ENCODE results near the gene RBBP5. TPM values are rescaled to one million over a fixed set of nuclear protein-coding genes. Genes with fewer than 3 reads are reported as not detected.

The RBBP5 gene
- total and polyA plus RNA-seq, 4 donors, result 3.8 to 15.4 (median 7.1) TPM

GRCh38 chr1:205075642-205076155, 46.1 kb downstream of the RBBP5 start:
- no peaks in the 10 kb centered on the region for H3K27me3 ChIP-seq (ENCODE audit: control insufficient read depth in 1 of 2, insufficient read depth in 2 of 2, low read length in 1 of 2)
- 47 to 60% methylated on average over 7 of the region's 7 CpGs for WGBS, 2 donors
- ATAC-seq (ENCODE audit: low FRiP score), result no peak

DNA sequence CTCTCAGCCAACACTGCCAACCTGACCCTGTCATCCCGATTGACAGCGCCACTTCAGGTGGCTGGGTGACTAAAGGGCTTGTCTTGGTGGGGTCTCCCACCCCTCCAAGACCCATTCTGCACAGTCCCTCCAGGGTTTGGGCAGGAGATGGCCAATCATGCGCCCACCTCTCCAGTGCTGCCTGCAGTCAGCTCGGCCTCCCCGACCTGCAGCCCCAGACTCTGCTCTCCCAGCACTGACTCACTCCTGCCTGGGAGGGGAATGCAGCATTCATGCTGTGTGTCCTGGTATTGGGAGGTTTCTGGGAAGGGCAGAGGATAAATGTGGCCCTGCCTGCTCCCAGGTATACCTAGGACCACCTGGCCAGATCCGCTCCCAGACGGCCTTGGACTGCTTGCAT, 47.3 kb downstream of the RBBP5 start:
- Histone ChIP-seq H3K4me3 (ENCODE audit: low read length in 2 of 2) (no peak overlapping the region), H3K27ac (ENCODE audit: low read depth in 1 of 2, low read length in 2 of 2) (no peak overlapping the region), H3K27me3 (ENCODE audit: control insufficient read depth in 1 of 2, insufficient read depth in 2 of 2, low read length in 1 of 2) (no peaks in the 10 kb centered on the region), H3K36me3 (ENCODE audit: control insufficient read depth in 1 of 2, insufficient read depth in 2 of 2, low read length in 1 of 2) (no peaks in the 10 kb centered on the region), H3K4me1 (ENCODE audit: control insufficient read depth in 1 of 2, insufficient read depth in 2 of 2, low read length in 2 of 2) (no peaks in the 10 kb centered on the region), H3K9me3 (ENCODE audit: control insufficient read depth, low read length) (no peaks in the 10 kb centered on the region)
- intact Hi-C loops (cut with DNase I), result no loop called here
- no peak for ATAC-seq (ENCODE audit: low FRiP score)
- no peak for DNase-seq
- WGBS, 2 donors, result 86 to 90% methylated on average over 7 of the region's 7 CpGs

More at GRCh38 chr1:205075642-205076155, 46.1 kb downstream of the RBBP5 start:
- Histone ChIP-seq H3K9me3 (ENCODE audit: control insufficient read depth, low read length) (no peaks in the 10 kb centered on the region), H3K4me3 (ENCODE audit: low read length in 2 of 2) (no peak overlapping the region), H3K27ac (ENCODE audit: low read depth in 1 of 2, low read length in 2 of 2) (no peak overlapping the region), H3K4me1 (ENCODE audit: control insufficient read depth in 1 of 2, insufficient read depth in 2 of 2, low read length in 2 of 2) (no peaks in the 10 kb centered on the region), H3K36me3 (ENCODE audit: control insufficient read depth in 1 of 2, insufficient read depth in 2 of 2, low read length in 1 of 2) (no peaks in the 10 kb centered on the region)
- intact Hi-C loops (cut with DNase I), result no loop called here
- DNase-seq, result no peak

- no peak for DNase-seq
- no peak for ATAC-seq (ENCODE audit: low FRiP score)
- 89 to 91% methylated on average over 11 of the region's 11 CpGs for WGBS, 2 donors
- Histone ChIP-seq H3K36me3 (ENCODE audit: control insufficient read depth in 1 of 2, insufficient read depth in 2 of 2, low read length in 1 of 2) (no peaks in the 10 kb centered on the region), H3K9me3 (ENCODE audit: control insufficient read depth, low read length) (no peaks in the 10 kb centered on the region), H3K27ac (ENCODE audit: low read depth in 1 of 2, low read length in 2 of 2) (no peak overlapping the region), H3K27me3 (ENCODE audit: control insufficient read depth in 1 of 2, insufficient read depth in 2 of 2, low read length in 1 of 2) (no peaks in the 10 kb centered on the region), H3K4me1 (ENCODE audit: control insufficient read depth in 1 of 2, insufficient read depth in 2 of 2, low read length in 2 of 2) (no peaks in the 10 kb centered on the region), H3K4me3 (ENCODE audit: low read length in 2 of 2) (no peak overlapping the region)
- intact Hi-C loops (cut with DNase I), result no loop called here
Observed at GRCh38 chr1:205074084-205074483, 47.7 kb downstream of the RBBP5 start.

DNA sequence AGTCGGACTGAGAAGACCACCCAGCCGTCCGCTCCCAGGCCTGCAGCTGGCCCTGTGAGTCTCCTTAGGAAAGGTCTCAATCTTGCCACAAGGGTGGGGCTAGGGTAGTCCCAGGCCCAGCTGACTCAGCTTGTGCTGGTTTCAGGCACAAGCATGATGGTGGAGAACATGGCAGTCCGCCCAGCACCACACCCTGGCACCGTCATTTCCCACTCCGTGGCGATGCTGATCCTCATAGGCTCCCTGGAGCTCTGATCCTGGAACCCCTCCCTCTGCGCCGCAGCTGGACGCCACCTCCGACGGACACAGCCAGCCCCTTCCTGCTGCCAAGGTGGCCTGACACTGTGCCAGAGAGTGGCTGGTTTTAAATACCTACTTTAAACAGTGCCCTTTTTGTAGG, 48.3 kb downstream of the RBBP5 start:
- Histone ChIP-seq H3K4me3 (ENCODE audit: low read length in 2 of 2) (no peak overlapping the region), H3K9me3 (ENCODE audit: control insufficient read depth, low read length) (no peaks in the 10 kb centered on the region), H3K27me3 (ENCODE audit: control insufficient read depth in 1 of 2, insufficient read depth in 2 of 2, low read length in 1 of 2) (no peaks in the 10 kb centered on the region), H3K27ac (ENCODE audit: low read depth in 1 of 2, low read length in 2 of 2) (no peak overlapping the region), H3K36me3 (ENCODE audit: control insufficient read depth in 1 of 2, insufficient read depth in 2 of 2, low read length in 1 of 2) (no peaks in the 10 kb centered on the region), H3K4me1 (ENCODE audit: control insufficient read depth in 1 of 2, insufficient read depth in 2 of 2, low read length in 2 of 2) (no peaks in the 10 kb centered on the region)
- WGBS, 2 donors, result 79 to 85% methylated on average over 12 of the region's 12 CpGs
- ATAC-seq (ENCODE audit: low FRiP score) (no peak), DNase-seq (no peak)
- intact Hi-C loops (cut with DNase I), result no loop called here

GRCh38 chr1:205072881-205073280, 48.9 kb downstream of the RBBP5 start:
- intact Hi-C loops (cut with DNase I), result no loop called here
- DNase-seq, result no peak
- Histone ChIP-seq H3K9me3 (ENCODE audit: control insufficient read depth, low read length) (no peaks in the 10 kb centered on the region), H3K4me3 (ENCODE audit: low read length in 2 of 2) (no peak overlapping the region), H3K27ac (ENCODE audit: low read depth in 1 of 2, low read length in 2 of 2) (no peak overlapping the region), H3K36me3 (ENCODE audit: control insufficient read depth in 1 of 2, insufficient read depth in 2 of 2, low read length in 1 of 2) (no peaks in the 10 kb centered on the region), H3K27me3 (ENCODE audit: control insufficient read depth in 1 of 2, insufficient read depth in 2 of 2, low read length in 1 of 2) (no peaks in the 10 kb centered on the region), H3K4me1 (ENCODE audit: control insufficient read depth in 1 of 2, insufficient read depth in 2 of 2, low read length in 2 of 2) (no peaks in the 10 kb centered on the region)
- ATAC-seq (ENCODE audit: low FRiP score), result no peak
- WGBS, 2 donors, result 87 to 91% methylated on average over 8 of the region's 8 CpGs

DNA sequence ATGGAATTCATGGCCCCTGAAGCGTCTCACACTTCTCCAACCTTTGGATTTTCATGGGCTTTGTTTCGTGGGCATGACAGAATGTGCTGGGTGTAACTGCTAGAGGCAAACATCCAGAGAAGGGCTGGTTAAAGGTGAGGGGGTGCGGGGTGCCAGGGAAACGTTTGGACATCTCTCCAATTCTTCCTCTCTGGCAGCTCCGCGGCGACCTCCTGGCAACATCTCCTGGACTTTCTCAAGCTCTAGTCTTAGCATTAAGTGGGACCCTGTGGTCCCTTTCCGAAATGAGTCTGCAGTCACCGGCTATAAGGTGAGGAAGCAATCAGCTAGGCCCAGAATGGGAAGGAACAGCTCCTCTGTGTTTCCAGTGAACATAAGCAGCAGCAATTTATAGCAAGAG, 49.5 kb downstream of the RBBP5 start:
- H3K9me3 ChIP-seq (ENCODE audit: control insufficient read depth, low read length), result no peaks in the 10 kb centered on the region
- no peak overlapping the region for H3K4me3 ChIP-seq (ENCODE audit: low read length in 2 of 2)
- WGBS, 2 donors, result 78 to 86% methylated on average over 9 of the region's 9 CpGs
- no peaks in the 10 kb centered on the region for H3K4me1 ChIP-seq (ENCODE audit: control insufficient read depth in 1 of 2, insufficient read depth in 2 of 2, low read length in 2 of 2)
- ATAC-seq (ENCODE audit: low FRiP score) (no peak), DNase-seq (no peak)
- H3K27me3 ChIP-seq (ENCODE audit: control insufficient read depth in 1 of 2, insufficient read depth in 2 of 2, low read length in 1 of 2), result no peaks in the 10 kb centered on the region
- H3K36me3 ChIP-seq (ENCODE audit: control insufficient read depth in 1 of 2, insufficient read depth in 2 of 2, low read length in 1 of 2), result no peaks in the 10 kb centered on the region
- no peak overlapping the region for H3K27ac ChIP-seq (ENCODE audit: low read depth in 1 of 2, low read length in 2 of 2)
- intact Hi-C loops (cut with DNase I), result no loop called here

DNA sequence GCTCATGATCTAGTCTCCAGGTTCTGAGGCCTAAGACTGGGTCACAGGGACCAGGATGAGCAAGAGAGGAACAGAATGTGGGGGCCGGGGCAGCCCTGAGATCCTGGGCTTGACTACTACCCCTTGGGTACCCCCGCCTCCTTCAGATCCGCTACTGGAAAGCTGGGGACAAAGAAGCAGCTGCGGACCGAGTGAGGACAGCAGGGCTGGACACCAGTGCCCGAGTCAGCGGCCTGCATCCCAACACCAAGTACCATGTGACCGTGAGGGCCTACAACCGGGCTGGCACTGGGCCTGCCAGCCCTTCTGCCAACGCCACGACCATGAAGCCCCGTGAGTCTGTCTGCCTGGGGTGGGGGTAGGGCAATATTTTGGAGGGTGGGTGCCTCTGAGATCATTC, 50.0 kb downstream of the RBBP5 start:
- Histone ChIP-seq H3K36me3 (ENCODE audit: control insufficient read depth in 1 of 2, insufficient read depth in 2 of 2, low read length in 1 of 2) (no peaks in the 10 kb centered on the region), H3K4me3 (ENCODE audit: low read length in 2 of 2) (no peak overlapping the region), H3K27ac (ENCODE audit: low read depth in 1 of 2, low read length in 2 of 2) (no peak overlapping the region), H3K9me3 (ENCODE audit: control insufficient read depth, low read length) (no peaks in the 10 kb centered on the region), H3K4me1 (ENCODE audit: control insufficient read depth in 1 of 2, insufficient read depth in 2 of 2, low read length in 2 of 2) (no peaks in the 10 kb centered on the region), H3K27me3 (ENCODE audit: control insufficient read depth in 1 of 2, insufficient read depth in 2 of 2, low read length in 1 of 2) (no peaks in the 10 kb centered on the region)
- ATAC-seq (ENCODE audit: low FRiP score) (no peak), DNase-seq (no peak)
- intact Hi-C loops (cut with DNase I), result no loop called here
- 79 to 89% methylated on average over 12 of the region's 12 CpGs for WGBS, 2 donors

- intact Hi-C loops (cut with DNase I), result no loop called here
Observed at GRCh38 chr1:205071028-205071409, 50.8 kb downstream of the RBBP5 start.

DNA sequence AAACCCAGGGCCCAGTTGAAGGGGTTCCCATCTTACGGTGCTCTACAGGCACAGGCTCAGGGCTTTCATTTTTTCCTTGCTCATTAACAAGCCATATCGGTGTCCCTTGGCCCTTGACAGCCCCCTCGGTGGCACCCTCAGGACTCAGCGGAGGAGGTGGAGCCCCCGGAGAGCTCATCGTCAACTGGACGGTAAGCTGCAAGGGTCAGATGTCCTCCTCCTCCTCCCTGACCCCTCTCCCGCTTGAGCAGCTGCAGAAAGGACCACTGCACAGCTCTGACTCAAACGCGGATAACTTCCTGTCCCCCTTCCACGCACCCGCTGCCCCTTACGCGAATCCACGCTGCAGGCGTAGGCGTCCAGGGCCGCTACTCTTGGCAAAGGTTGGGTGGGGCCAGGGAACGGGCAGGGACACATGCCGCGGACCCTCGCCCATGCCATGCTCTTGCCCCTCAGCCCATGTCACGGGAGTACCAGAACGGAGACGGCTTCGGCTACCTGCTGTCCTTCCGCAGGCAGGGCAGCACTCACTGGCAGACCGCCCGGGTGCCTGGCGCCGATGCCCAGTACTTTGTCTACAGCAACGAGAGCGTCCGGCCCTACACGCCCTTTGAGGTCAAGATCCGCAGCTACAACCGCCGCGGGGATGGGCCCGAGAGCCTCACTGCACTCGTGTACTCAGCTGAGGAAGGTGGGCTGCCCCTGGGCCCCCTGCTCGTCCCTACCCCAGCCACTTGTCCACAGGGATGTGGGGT, 52.2 kb downstream of the RBBP5 start:
- ATAC-seq (ENCODE audit: low FRiP score) (no peak), DNase-seq (no peak)
- WGBS, 2 donors, result 86 to 87% methylated on average over 39 to 42 of the region's 42 CpGs

More at GRCh38 chr1:205071028-205071409, 50.8 kb downstream of the RBBP5 start:
- no peaks in the 10 kb centered on the region for H3K9me3 ChIP-seq (ENCODE audit: control insufficient read depth, low read length)
- no peaks in the 10 kb centered on the region for H3K4me1 ChIP-seq (ENCODE audit: control insufficient read depth in 1 of 2, insufficient read depth in 2 of 2, low read length in 2 of 2)
- 92 to 94% methylated on average over 2 of the region's 2 CpGs for WGBS, 2 donors
- ATAC-seq (ENCODE audit: low FRiP score) (no peak), DNase-seq (no peak)
- no peaks in the 10 kb centered on the region for H3K27me3 ChIP-seq (ENCODE audit: control insufficient read depth in 1 of 2, insufficient read depth in 2 of 2, low read length in 1 of 2)
- H3K4me3 ChIP-seq (ENCODE audit: low read length in 2 of 2), result no peak overlapping the region
- H3K27ac ChIP-seq (ENCODE audit: low read depth in 1 of 2, low read length in 2 of 2), result no peak overlapping the region
- H3K36me3 ChIP-seq (ENCODE audit: control insufficient read depth in 1 of 2, insufficient read depth in 2 of 2, low read length in 1 of 2), result no peaks in the 10 kb centered on the region

More for the DNA sequence above, 52.2 kb downstream of the RBBP5 start:
- Histone ChIP-seq H3K9me3 (ENCODE audit: control insufficient read depth, low read length) (no peaks in the 10 kb centered on the region), H3K27me3 (ENCODE audit: control insufficient read depth in 1 of 2, insufficient read depth in 2 of 2, low read length in 1 of 2) (no peaks in the 10 kb centered on the region), H3K4me1 (ENCODE audit: control insufficient read depth in 1 of 2, insufficient read depth in 2 of 2, low read length in 2 of 2) (no peaks in the 10 kb centered on the region), H3K27ac (ENCODE audit: low read depth in 1 of 2, low read length in 2 of 2) (no peak overlapping the region), H3K4me3 (ENCODE audit: low read length in 2 of 2) (no peak overlapping the region), H3K36me3 (ENCODE audit: control insufficient read depth in 1 of 2, insufficient read depth in 2 of 2, low read length in 1 of 2) (no peaks in the 10 kb centered on the region)
- intact Hi-C loops (cut with DNase I), result no loop called here
